Upper lobe of right lung (tissue), 1 donor: ENCODE results near the gene ITPR2. TPM values are rescaled to one million over a fixed set of nuclear protein-coding genes. Genes with fewer than 3 reads are reported as not detected.
"Not testable (repeated sequence)": the region's sequence is repeated elsewhere in the genome, so short reads cannot be mapped to it uniquely, and the experiment has no call there.

Experiments
- ATAC-seq: fragments of 200-7000 bp; cut with Tn5 transposase; one replicate; pipeline ENCODE4 v1.9.1; 2020; ENCODE audit warnings: mild to moderate bottlenecking, moderate library complexity
- DNase-seq: peaks from one replicate; pipeline ENCODE4 v3.0.0-alpha.2; 2020
- H3K27ac ChIP-seq: fragments of 200-600 bp; one replicate; pipeline ENCODE4 v1.8.0; 2022
- H3K27me3 ChIP-seq: fragments of 200-600 bp; one replicate; pipeline ENCODE4 v1.8.0; 2022; ENCODE audit warnings: mild to moderate bottlenecking
- H3K36me3 ChIP-seq: fragments of 200-600 bp; one replicate; pipeline ENCODE4 v1.8.0; 2022
- H3K4me1 ChIP-seq: fragments of 200-600 bp; one replicate; pipeline ENCODE4 v1.8.0; 2022
- H3K4me3 ChIP-seq: fragments of 200-600 bp; one replicate; pipeline ENCODE4 v1.8.0; 2022; ENCODE audit warnings: mild to moderate bottlenecking
- H3K9me3 ChIP-seq: fragments of 200-600 bp; one replicate; pipeline ENCODE4 v1.8.0; 2022
- CTCF ChIP-seq: fragments of 200-600 bp; IDR thresholded peaks from one replicate; pipeline ENCODE4 v1.8.0; 2022; ENCODE audit warnings: antibody characterized with exemption
- intact Hi-C: fragments of 100-400 bp; cut with DNase I; formaldehyde crosslinking; loops from one replicate; pipeline ENCODE4 v1.11.0; 2022
- total RNA-seq: library from RNA; stranded (reverse); fragmentation: NEBNext Ultra II Directional; extraction: Animal tissue kit (Norgen Biotek cat#: 25700); gene quantifications from one replicate; pipeline ENCODE4 v1.2.1, GENCODE V29; 2021
- donor health status: DM: no; HTN: yes; CAD: no; lungs with severe emphysema.

The ITPR2 gene
- total RNA-seq, 1 donor from 2014 or later: 50.8 TPM

- no peak for TF ChIP-seq CTCF
- Histone ChIP-seq H3K27me3 (no peaks in the 10 kb centered on the region), H3K36me3 (no peaks in the 10 kb centered on the region), H3K4me3 (no peak overlapping the region), H3K27ac (no peak overlapping the region), H3K9me3 (peaks cover under 1% of the 10 kb centered on the region), H3K4me1 (peaks cover 6% of the 10 kb centered on the region)
- DNase-seq (no peak), ATAC-seq (peak; percentile 35)
- intact Hi-C loops: no loop called here
Observed at GRCh38 chr12:26767116-26767515, 65.9 kb downstream of the ITPR2 start.

- DNase-seq (no peak), ATAC-seq (no peak)
- intact Hi-C loops: no loop called here
- H3K4me3 ChIP-seq: no peak overlapping the region
- H3K27ac ChIP-seq: no peak overlapping the region
- H3K4me1 ChIP-seq: no peaks in the 10 kb centered on the region
- no peaks in the 10 kb centered on the region for H3K27me3 ChIP-seq
- H3K9me3 ChIP-seq: peaks cover 10% of the 10 kb centered on the region
- no peaks in the 10 kb centered on the region for H3K36me3 ChIP-seq
- TF ChIP-seq CTCF: no peak
Observed at GRCh38 chr12:26762186-26762585, 70.8 kb downstream of the ITPR2 start.

- Histone ChIP-seq H3K9me3 (peaks cover 10% of the 10 kb centered on the region), H3K36me3 (no peaks in the 10 kb centered on the region), H3K4me3 (no peak overlapping the region), H3K27me3 (no peaks in the 10 kb centered on the region), H3K4me1 (no peaks in the 10 kb centered on the region), H3K27ac (no peak overlapping the region)
- intact Hi-C loops: no loop called here
- TF ChIP-seq CTCF: no peak
- DNase-seq (no peak), ATAC-seq (no peak)
Observed at GRCh38 chr12:26761775-26762174, 71.2 kb downstream of the ITPR2 start.

- TF ChIP-seq CTCF: no peak
- Histone ChIP-seq H3K27ac (no peak overlapping the region), H3K27me3 (no peaks in the 10 kb centered on the region), H3K9me3 (peaks cover 10% of the 10 kb centered on the region), H3K36me3 (no peaks in the 10 kb centered on the region), H3K4me1 (no peaks in the 10 kb centered on the region), H3K4me3 (no peak overlapping the region)
- intact Hi-C loops: no loop called here
- ATAC-seq: no peak
- no peak for DNase-seq
Observed at GRCh38 chr12:26760657-26761293, 72.2 kb downstream of the ITPR2 start.

GRCh38 chr12:26755362-26755761 is 77.6 kb downstream of the ITPR2 start:
- H3K4me1 ChIP-seq, ATAC-seq, intact Hi-C loops, H3K9me3 ChIP-seq, H3K36me3 ChIP-seq, H3K4me3 ChIP-seq, H3K27ac ChIP-seq, DNase-seq, H3K27me3 ChIP-seq: not testable (repeated sequence)

GRCh38 chr12:26754148-26754547 is 78.8 kb downstream of the ITPR2 start:
- ATAC-seq (no peak), DNase-seq (no peak)
- H3K9me3 ChIP-seq: peaks cover 6% of the 10 kb centered on the region
- no peak for TF ChIP-seq CTCF
- H3K4me3 ChIP-seq: no peak overlapping the region
- H3K27ac ChIP-seq: no peak overlapping the region
- H3K27me3 ChIP-seq: no peaks in the 10 kb centered on the region
- intact Hi-C loops: no loop called here
- peaks cover 7% of the 10 kb centered on the region for H3K4me1 ChIP-seq
- no peaks in the 10 kb centered on the region for H3K36me3 ChIP-seq
